ENCODE measurements around the gene CCR2.
A peak's percentile ranks its signal among the peaks of the same experiment; 100 is the strongest.

CCR2 gene

GRCh38 chr3:46406788-46407611 is 53.1 kb downstream of the CCR2 start, which contains the start of the genes CCR5AS and CCRL2:
Gene CCR5AS, minus strand, starts transcription at chr3:46407066.
Gene CCRL2, plus strand, starts transcription at chr3:46407259. Its CDS starts 821 bp downstream, at chr3:46408080.
- peak; percentile 13 to 16 for DNase-seq

- DNase-seq: no peak
Measured at GRCh38 chr3:46407970-46408369, 54.1 kb downstream of the CCR2 start.

- DNase-seq: no peak
Measured at GRCh38 chr3:46408853-46409252, 54.9 kb downstream of the CCR2 start.

- no peak for DNase-seq
Measured at GRCh38 chr3:46409739-46410489, 56.0 kb downstream of the CCR2 start.

All from activated CD4-positive, alpha-beta T cell treated with anti-CD3 and anti-CD28 coated beads, Interleukin-2, amount 50 U/mL, for 4 hours (primary cell).